Measurements from ENCODE around the gene CALR3. TPM values are rescaled to one million over a fixed set of nuclear protein-coding genes. Genes with fewer than 3 reads are reported as not detected.
"Not testable (repeated sequence)": the region's sequence is repeated elsewhere in the genome, so short reads cannot be mapped to it uniquely, and the experiment has no call there.

Gene CALR3
- total and polyA plus RNA-seq, 5 experiments from 2014 or later: not detected

GRCh38 chr19:16520986-16521624 is 25.1 kb upstream of the CALR3 start:
- no peak overlapping the region for H3K4me3 Mint-ChIP-seq
- POLR2A ChIA-PET: no interaction called here
- no peaks in the 10 kb centered on the region for H3K9me3 Mint-ChIP-seq
- H3K27ac Mint-ChIP-seq: peak overlapping the region in 2 of 10 donors; percentile 43 to 62
- ATAC-seq (no peak), DNase-seq (no peak)
- H3K4me1 Mint-ChIP-seq: peaks cover 0 to 7% (median 6%) of the 10 kb centered on the region in 4 donors
- peaks cover 0 to 80% (median 9%) of the 10 kb centered on the region in 3 donors for H3K36me3 Mint-ChIP-seq
- no peaks in the 10 kb centered on the region for H3K27me3 Mint-ChIP-seq

DNA sequence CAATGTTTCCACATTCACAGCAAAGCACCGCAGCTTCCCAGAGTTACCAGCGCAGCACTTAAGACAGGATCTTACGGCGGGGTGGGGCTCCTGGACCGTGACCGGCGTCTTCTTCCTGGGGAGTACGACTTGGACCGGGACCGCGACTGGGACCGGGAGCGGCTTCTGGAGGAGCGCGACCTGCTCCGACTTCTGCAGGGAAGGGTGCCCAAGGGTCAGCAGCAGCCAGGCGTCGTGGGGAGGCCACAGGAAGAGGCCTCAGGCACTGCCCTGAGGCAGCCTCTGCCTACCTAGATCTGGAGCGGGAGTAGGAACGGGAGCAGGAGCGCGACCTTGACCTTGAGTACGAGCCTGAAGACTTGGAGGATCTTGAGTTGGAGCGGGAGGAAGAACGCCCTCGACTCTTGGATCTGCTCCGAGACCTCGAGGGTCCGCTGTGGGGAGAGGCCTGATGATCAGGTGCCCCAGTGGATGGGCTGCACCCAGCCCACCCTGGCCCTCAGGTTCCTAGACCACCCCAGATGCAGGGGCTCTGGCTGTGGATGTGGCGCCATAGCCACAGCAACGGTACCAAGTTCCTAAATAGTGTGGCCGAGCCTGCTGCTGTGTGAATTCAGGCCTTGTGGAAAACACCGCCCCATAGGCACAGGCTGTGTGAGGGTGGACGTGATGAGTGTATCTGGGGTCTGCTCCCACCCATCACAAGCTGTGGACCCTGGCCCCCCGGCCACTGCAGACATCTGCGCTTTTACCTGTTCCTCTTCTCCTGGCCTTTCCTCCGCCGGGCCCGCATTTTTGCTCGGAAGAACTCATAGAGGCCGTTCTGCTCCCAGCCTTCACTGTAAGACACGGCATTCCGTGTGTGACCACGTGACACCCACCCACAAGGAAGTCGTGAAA is 24.4 kb upstream of the CALR3 start:
- POLR2A ChIA-PET: no interaction called here

DNA sequence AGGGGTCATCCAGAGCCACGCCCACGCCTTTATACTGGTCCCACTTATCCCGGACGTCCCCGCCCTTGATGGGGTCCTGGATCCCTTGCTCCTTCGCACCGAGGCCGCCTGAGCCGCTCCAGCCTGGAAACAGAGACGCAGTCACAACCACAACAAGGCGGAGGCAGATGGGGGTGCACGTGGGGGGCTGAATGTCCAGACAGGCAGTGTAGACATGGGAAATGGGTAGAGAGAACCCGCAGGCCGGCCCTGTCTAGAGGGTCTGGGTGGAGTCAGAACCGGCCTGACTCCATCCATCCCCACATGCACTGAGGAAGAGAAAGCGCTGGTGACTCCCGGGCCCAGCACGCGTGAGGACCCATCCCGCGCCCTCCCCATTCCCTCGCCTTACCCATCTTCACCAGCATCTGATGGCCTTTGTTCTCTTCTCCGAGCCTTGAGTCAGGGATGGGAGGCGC is 23.3 kb upstream of the CALR3 start:
- Mint-ChIP-seq H3K27me3 (no peaks in the 10 kb centered on the region), H3K4me3 (peak overlapping the region in 1 of 10 donors; percentile 29), H3K27ac (peak overlapping the region in 1 of 10 donors; percentile 53), H3K36me3 (peaks cover 0 to 66% (median 9%) of the 10 kb centered on the region in 3 donors), H3K4me1 (peaks cover 0 to 7% (median 6%) of the 10 kb centered on the region in 4 donors), H3K9me3 (no peaks in the 10 kb centered on the region)
- DNase-seq (no peak), ATAC-seq (no peak)
- POLR2A ChIA-PET: interaction anchor here (1.4 kb wide), 1 partner anchor 72 kb away, joined by 3 read pairs; no protein-coding TSS in a partner anchor

More for the DNA sequence above, 24.4 kb upstream of the CALR3 start:
- no peak for ATAC-seq
- H3K4me1 Mint-ChIP-seq: peaks cover 0 to 7% (median 6%) of the 10 kb centered on the region in 4 donors
- no peaks in the 10 kb centered on the region for H3K27me3 Mint-ChIP-seq
- H3K9me3 Mint-ChIP-seq: no peaks in the 10 kb centered on the region
- no peak for DNase-seq
- no peak overlapping the region for H3K4me3 Mint-ChIP-seq
- H3K36me3 Mint-ChIP-seq: peaks cover 0 to 73% (median 9%) of the 10 kb centered on the region in 3 donors
- H3K27ac Mint-ChIP-seq: peak overlapping the region in 3 of 10 donors; percentile 43 to 62 (median 53)

- no peaks in the 10 kb centered on the region for H3K9me3 Mint-ChIP-seq
- POLR2A ChIA-PET: interaction anchor here (0.5 to 1.4 kb wide), 2 partner anchors 72 to 121 kb away, joined by 3 to 4 read pairs; no protein-coding TSS in a partner anchor
- no peaks in the 10 kb centered on the region for H3K27me3 Mint-ChIP-seq
- no peak for DNase-seq
- H3K27ac Mint-ChIP-seq: peak overlapping the region in 3 of 10 donors; percentile 22 to 53 (median 48)
- H3K4me3 Mint-ChIP-seq: no peak overlapping the region
- peaks cover 0 to 61% (median 9%) of the 10 kb centered on the region in 3 donors for H3K36me3 Mint-ChIP-seq
- peaks cover 0 to 7% (median 6%) of the 10 kb centered on the region in 4 donors for H3K4me1 Mint-ChIP-seq
- no peak for ATAC-seq
Observed at GRCh38 chr19:16518483-16519229, 22.7 kb upstream of the CALR3 start.

GRCh38 chr19:16518061-16518460 is 22.1 kb upstream of the CALR3 start:
- Mint-ChIP-seq H3K36me3 (peaks cover 0 to 57% (median 9%) of the 10 kb centered on the region in 3 donors), H3K4me1 (peaks cover 0 to 7% (median 6%) of the 10 kb centered on the region in 4 donors), H3K4me3 (no peak overlapping the region), H3K27ac (peak overlapping the region in 1 of 10 donors; percentile 46), H3K27me3 (no peaks in the 10 kb centered on the region), H3K9me3 (no peaks in the 10 kb centered on the region)
- ATAC-seq (no peak), DNase-seq (no peak)
- POLR2A ChIA-PET: interaction anchor here (0.5 to 1.4 kb wide), 3 partner anchors 10 to 121 kb away, joined by 3 to 4 read pairs (median 4); no protein-coding TSS in a partner anchor

DNA sequence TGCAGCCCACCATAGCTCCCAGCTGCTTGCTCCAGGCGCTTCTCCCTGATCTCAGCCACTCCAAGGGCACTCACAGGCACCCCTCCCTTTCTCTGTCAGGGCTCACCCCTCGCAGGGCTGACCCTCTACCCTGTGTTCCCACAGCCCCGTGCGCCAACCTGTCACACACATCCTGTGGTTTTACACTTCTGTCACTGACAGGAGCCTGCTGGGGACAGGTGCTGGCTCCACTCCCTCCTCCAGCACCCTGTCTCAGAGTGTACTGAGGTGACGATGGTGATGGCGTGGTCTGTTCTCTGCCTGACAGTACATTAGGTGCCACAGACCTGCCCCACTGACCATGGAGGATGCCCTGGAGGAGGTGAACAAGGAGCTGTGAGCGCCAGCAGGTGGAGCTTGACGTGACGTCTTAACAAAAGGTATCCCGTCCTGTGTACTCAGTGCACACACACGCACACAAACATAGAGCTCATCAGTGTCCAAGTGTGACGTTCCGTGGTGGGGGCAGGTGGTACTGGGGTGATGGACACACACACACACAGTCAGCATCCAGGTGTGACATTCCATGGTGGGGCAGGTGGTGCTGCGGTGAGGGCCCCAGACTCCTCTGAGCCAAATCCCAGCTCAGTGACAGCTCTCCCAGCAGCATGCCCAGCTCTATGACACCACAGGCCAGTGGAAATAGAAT is 21.1 kb upstream of the CALR3 start:
- Mint-ChIP-seq H3K4me3 (peak overlapping the region in 1 of 10 donors; percentile 24), H3K4me1 (peaks cover 0 to 7% (median 6%) of the 10 kb centered on the region in 4 donors), H3K27me3 (no peaks in the 10 kb centered on the region), H3K36me3 (peaks cover 0 to 55% (median 9%) of the 10 kb centered on the region in 3 donors), H3K9me3 (no peaks in the 10 kb centered on the region), H3K27ac (peak overlapping the region in 4 of 10 donors; percentile 47 to 62 (median 54))
- POLR2A ChIA-PET: interaction anchor here (0.6 to 1.3 kb wide), 2 partner anchors 11 to 929 kb away, joined by 3 to 4 read pairs; no protein-coding TSS in a partner anchor
- ATAC-seq (peak; percentile 19 to 20), DNase-seq (no peak)

- POLR2A ChIA-PET: interaction anchor here (0.5 to 0.6 kb wide), 2 partner anchors 365 to 928 kb away, joined by 3 to 5 read pairs; no protein-coding TSS in a partner anchor
- Mint-ChIP-seq H3K4me1 (peaks cover 0 to 7% (median 6%) of the 10 kb centered on the region in 4 donors), H3K4me3 (no peak overlapping the region), H3K36me3 (peaks cover 0 to 56% (median 9%) of the 10 kb centered on the region in 3 donors), H3K27me3 (no peaks in the 10 kb centered on the region), H3K9me3 (no peaks in the 10 kb centered on the region), H3K27ac (peak overlapping the region in 5 of 10 donors; percentile 5 to 61 (median 34))
- no peak for DNase-seq
- ATAC-seq: no peak
Observed at GRCh38 chr19:16516381-16516780, 20.4 kb upstream of the CALR3 start.

- Mint-ChIP-seq H3K36me3 (peaks cover 0 to 42% (median 4%) of the 10 kb centered on the region in 3 donors), H3K4me3 (no peak overlapping the region)
- POLR2A ChIA-PET: no interaction called here
Observed at GRCh38 chr19:16514383-16515019, 18.5 kb upstream of the CALR3 start.

DNA sequence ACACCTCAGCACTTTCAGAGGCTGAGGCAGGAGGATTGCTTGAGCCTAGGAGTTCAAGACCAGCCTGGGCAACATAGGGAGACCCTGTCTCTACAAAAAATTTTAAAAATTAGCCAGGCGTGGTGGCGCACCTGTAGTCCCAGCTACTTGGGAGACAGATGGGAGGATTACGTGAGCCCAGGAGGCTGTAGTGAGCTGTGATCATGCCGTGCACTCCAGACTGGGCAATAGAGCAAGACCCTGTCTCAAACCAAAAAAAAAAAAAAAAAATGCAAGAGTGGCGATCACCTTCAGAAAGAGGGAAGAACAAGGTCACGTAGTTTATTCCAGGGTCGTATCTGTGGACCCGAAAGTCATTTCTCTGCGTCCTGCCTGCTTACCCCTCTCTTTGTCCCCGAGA is 16.6 kb upstream of the CALR3 start:
- ATAC-seq, H3K4me3 Mint-ChIP-seq, H3K27ac Mint-ChIP-seq, H3K9me3 Mint-ChIP-seq, DNase-seq, H3K4me1 Mint-ChIP-seq, POLR2A ChIA-PET, H3K27me3 Mint-ChIP-seq: not testable (repeated sequence)
- H3K36me3 Mint-ChIP-seq: peaks cover 0 to 28% (median 4%) of the 10 kb centered on the region in 3 donors

More at GRCh38 chr19:16514383-16515019, 18.5 kb upstream of the CALR3 start:
- H3K27me3 Mint-ChIP-seq: no peaks in the 10 kb centered on the region
- DNase-seq (no peak), ATAC-seq (no peak)
- H3K9me3 Mint-ChIP-seq: no peaks in the 10 kb centered on the region
- no peak overlapping the region for H3K27ac Mint-ChIP-seq
- peaks cover 0 to 7% (median 6%) of the 10 kb centered on the region in 4 donors for H3K4me1 Mint-ChIP-seq

GRCh38 chr19:16509141-16510061 is 13.4 kb upstream of the CALR3 start:
- POLR2A ChIA-PET: no interaction called here
- Mint-ChIP-seq H3K9me3 (no peaks in the 10 kb centered on the region), H3K36me3 (peaks cover 0 to 31% (median 4%) of the 10 kb centered on the region in 3 donors)

More at GRCh38 chr19:16509141-16510061, 13.4 kb upstream of the CALR3 start:
- peaks cover 0 to 1% (median 0%) of the 10 kb centered on the region in 4 donors for H3K4me1 Mint-ChIP-seq
- H3K27me3 Mint-ChIP-seq: no peaks in the 10 kb centered on the region
- DNase-seq (no peak), ATAC-seq (no peak)
- H3K4me3 Mint-ChIP-seq: no peak overlapping the region
- H3K27ac Mint-ChIP-seq: peak overlapping the region in 1 of 10 donors; percentile 48

All from naive thymus-derived CD8-positive, alpha-beta T cell (primary cell).